LoVo (cell line): ENCODE data around the gene PALLD.

ENCODE experiments used
- DNase-seq: peaks from one replicate; pipeline ENCODE4 v3.0.0-alpha.2; 2016; ENCODE audit warnings: low spot score

The PALLD gene

DNA sequence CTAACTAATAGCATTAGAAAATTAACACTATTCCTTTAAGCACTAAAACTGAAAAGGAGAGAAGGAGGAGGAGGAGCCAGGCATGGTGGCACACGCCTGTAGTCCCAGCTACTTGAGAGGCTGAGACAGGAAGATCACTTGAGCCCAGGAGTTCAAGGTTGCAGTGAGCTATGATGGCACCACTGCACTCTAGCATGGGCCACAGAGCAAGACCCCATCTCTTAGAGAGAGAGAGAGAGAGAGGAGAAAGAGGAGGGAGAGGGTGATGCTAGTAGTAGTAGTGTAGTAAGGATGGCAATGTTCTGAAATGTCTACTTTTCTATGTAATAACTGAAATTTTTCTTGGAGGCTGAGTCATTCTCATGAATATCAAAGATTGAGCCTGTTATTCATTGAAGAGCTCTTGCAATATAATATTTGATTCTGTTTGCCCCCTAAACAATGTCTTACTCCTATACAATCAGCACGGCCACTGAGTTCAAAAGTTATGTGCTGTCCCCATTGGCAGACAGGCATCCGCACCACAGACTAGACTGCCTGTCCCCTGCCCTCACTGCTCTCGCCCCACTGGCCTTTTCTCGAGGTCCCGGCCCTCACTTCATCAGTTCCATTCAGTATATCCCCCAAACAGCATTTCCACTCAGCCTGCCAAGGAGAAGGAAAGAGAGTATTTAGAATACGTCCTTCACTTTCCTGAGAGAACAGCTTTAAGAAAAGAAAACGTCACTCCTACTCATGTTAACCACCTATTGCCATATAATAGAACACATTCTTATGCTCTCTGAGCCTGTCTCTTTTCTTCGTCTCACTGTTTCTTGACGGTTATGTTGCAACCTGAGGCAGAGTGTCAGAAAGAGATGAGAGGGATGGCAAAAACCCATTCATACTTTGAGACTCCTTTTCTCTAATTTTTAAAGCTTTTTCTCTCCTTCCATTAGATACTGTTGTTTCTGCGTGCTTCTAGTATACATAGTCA, 238.1 kb downstream of the PALLD start:
- DNase-seq: no peak

- no peak for DNase-seq
These were observed 238.9 kb downstream of the PALLD start for GRCh38 chr4:168735735-168736134.

DNA sequence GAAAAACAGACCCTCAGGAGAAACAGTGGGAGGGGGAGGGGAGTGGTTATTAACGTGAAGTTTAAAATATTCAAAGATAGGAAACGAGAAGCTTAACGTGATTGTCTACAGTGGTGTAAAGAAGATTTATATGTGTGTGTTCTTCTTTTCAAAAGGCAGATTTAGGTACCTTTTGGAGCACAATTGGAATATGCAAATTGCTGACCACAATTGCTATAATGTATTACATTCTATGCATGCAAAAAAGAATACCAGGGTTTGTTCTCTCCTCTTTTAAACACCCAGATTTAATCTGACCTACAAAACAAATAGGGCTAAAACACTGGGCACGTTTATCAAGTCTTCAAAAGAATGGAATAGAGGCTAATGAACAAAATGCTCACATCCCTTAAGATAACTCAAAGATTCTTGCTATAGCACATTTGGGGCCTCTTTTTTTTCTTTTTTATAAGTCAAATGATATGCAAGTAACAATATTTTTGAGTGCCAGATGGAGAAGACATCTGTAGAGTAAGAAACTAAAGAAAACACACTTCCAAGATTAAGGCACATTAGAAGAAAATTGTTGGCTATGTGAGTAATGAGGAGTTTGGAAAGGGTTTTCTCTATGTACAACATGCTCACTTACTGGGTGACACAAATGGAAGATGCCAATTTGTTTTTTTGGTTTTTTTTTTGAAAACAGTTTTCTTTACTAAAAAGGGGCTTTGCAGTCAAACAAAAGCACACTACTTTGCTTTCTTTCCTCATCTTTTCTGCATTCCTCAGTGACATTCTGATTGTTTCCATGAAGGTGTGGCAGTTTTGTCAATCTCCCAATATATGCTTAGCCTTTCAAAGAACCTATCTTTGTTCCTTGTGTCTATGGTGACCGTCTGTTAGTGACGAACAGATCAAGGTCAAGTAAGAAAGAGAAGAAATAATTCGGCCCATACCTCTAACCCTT, 240.3 kb downstream of the PALLD start:
- DNase-seq: no peak

- no peak for DNase-seq
These were observed 240.9 kb downstream of the PALLD start for GRCh38 chr4:168737806-168738172.

GRCh38 chr4:168739886-168740285, 243.0 kb downstream of the PALLD start:
- DNase-seq: no peak

DNA sequence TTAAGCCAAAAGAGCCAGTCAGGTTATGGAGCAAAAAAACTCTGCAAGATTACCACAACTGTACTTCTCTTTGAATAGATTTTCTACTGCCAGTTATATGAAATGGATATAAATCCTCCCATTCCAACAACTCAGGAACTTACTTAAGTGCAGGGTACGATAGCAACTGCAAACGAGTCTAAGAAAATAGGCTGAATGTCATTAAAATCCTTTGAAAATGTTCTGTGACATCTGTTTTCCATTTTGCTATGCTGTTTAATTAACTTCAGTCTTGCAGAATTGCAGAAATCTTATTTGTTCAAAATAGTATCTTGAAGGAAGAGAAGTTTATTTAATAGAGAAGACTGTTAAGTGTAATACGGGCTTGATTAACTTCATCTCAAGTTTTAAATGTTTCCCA, 243.8 kb downstream of the PALLD start:
- no peak for DNase-seq

GRCh38 chr4:168741281-168742173, 244.7 kb downstream of the PALLD start:
- no peak for DNase-seq

GRCh38 chr4:168743131-168743530, 246.3 kb downstream of the PALLD start:
- DNase-seq: no peak

- no peak for DNase-seq
These were observed 246.7 kb downstream of the PALLD start for GRCh38 chr4:168743601-168744000.

- no peak for DNase-seq
These were observed 247.2 kb downstream of the PALLD start for GRCh38 chr4:168744021-168744420.

DNA sequence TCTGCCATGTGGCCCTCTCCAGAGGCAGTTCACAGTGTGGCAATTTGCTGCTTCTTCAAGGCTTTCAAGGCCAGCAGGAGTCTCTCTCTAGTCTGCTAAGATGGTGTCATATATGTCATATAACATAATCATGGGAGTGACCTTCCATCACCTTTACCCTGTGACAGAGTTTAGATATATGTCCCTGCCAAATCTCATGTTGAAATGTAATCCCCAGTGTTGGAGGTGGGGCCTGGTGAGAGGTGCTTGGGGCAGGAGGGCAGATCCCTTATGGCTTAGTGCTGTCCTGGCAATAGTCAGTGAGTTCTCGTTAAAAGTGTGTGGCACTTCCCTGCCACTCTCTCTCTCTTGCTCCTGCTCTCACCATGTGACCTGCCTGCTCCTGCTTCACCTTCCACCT, 252.0 kb downstream of the PALLD start:
- DNase-seq: no peak

DNA sequence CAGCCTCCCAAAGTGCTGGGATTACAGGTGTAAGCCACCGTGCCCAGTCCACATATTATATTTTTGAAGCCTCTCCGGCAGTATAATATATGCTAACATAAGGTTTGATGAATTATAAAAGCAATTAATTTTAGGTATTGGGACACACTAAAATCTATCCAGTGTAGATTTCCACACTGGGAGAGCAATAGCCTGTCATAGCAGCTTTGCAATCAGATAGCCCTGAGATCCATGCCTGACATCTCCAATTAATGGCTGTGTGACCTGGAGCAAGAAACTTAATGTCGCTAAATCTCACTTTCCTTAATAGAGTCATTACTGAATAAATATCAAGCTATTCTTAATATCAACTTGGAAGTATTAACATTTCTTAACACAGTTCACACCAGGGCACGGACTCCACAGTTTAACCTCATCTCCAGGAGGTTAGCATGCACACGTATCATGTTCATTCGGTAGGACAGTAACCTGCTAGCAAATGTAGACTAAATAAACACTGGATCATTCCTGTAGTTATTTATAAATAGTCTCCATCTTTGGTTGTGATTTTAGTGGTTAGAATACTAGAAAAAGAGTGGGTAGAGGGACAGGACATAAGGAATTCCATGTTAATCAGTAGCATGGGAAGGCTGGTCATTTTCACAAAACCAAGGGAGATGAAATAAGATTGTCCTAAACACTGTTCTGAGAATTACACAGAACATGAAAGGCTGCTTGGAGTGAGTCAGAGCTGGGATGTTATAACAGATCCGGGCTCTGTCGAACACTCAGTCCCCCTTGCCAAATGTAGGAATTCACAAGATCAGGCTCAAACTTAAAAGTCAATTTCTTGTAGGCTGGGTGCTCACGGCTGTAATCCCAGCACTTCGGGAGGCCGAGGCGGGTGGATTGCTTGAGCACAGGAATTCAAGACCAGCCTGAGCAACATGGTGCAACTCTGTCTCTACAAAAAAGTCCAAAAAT, 254.7 kb downstream of the PALLD start:
- DNase-seq: no peak

DNA sequence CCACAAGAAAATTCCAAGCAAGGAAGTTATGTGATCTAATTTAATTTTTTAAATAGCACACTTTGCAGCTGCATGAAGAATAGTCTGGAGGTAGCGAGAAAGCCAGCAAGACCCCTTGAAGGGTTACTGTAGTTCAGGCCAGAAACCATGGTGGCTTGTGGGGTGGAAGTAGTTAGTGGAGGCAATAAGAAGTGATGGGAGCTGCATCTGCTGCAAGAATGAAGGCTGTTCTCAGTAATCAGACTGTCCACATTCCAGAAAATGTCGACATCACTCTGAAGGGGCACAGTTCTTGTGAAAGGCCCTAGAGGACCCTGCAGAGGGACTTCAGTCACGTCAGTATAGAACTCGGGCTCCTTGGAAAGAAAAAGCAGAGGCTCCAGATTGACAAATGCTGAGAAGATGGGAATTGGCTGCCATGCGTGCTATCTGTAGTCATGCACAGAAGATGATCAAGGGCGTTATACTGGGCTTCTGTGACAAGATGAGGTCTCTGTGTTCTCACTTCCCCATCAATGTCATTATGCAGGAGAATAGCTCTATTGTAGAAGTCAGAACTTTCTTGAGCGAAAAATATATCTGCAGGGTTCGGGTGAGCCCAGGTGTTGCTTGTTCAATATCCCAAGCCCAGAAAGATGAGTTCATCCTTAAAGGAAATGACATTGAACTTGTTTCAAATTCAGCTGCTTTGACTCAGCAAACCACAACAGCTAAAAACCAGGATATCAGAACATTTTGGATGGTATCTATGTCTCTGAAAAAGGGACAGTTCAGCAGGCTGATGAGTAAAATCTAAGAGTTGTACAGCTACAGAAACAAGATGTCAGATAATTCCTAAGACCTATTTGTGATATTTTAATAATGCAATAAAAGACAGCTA, 259.0 kb downstream of the PALLD start:
- DNase-seq: no peak

DNA sequence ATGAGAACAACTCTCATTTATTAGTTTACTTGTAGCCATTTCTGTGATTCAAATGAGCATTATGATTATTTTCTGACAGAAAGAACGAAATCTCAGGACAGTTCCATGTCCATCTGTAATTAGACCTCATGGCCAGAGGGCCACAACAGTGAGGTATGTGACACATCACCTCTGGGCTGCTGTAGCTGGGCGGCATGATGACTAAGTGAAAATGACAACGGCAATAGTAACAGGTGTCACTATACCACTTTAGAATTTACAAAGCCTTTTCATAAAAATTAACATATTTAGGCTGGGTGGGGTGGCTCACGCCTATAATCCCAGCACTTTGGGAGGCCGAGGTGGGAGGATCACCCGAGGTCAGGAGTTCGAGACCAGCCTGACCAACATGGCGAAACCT, 260.6 kb downstream of the PALLD start:
- DNase-seq: no peak

DNA sequence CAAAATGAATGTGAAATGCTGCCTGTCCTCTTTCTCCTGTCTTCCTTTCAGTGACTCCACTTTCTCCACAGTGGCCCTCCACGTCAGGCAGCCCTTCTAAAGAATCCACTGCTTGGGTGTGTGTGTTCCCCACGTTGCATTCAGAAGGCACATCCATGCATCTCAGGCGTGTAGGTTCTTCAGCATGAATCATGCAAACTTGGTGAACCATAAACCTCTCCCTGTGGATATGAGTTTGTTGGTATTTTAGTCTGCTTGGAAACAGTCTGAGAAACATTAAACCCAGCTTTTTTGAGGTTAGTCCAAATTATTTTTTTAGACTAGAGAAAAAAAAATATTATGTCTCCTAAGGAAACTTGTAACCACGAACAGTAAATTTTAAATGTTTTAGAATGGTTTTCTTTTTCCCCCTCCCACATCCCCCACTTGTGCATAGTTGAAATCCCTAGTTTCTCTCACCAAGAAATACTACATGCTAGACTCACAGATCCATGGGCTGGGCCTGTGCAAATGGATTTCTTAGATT, 261.6 kb downstream of the PALLD start:
- no peak for DNase-seq

- no peak for DNase-seq
These were observed 262.5 kb downstream of the PALLD start for GRCh38 chr4:168759321-168759720.

DNA sequence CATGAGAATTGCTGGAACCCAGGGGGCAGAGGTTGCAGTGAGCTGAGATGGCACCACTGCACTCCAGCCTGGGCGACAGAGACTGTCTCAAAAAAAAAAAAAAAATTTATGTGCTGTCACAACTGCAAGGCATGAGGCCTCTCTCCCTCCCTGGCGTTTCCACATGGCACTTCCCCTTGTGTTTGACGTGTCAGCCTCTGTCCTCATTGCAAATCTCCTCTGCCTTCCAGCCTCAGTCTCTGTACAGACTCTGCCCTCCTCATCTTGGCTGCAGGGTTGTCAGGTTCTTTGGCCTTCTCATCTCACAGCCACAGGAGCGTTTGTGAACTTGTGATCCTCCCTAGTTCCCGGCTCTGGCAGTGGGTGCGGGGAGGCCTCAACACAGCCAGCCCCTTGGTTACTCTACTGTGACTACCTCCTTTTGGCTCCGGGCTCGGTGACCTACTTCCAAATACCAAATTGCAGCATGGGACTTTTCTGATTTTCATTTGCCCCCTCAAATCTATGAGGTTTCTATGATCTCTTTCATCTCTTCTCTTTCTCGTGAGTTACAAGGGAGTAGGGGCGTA, 263.2 kb downstream of the PALLD start:
- no peak for DNase-seq

GRCh38 chr4:168761066-168761465, 264.2 kb downstream of the PALLD start:
- no peak for DNase-seq

GRCh38 chr4:168765322-168765721, 268.5 kb downstream of the PALLD start:
- DNase-seq: no peak
